ENCODE data around the gene PANK3.

DNA sequence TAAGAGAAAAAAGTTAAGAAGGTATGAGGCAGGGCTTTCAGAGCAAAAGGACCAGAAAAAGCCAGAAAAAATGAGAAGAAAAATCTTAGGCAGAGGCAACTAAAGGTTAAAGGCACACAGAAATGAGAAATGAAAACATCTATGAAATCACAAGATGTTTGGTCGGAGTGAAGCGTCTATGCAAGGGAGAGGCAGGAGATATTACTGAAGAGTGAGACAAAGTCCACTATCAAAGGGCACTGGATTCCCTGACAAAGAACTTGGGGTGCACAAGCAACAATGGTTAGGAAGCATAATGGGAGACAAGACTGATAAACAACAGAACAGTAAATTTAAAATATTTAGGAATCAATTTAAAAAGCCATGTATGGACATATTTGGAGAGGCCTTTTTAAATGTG, 16.9 kb downstream of the PANK3 start:
- TF ChIP-seq POLR2A (IDR thresholded peaks at IDR 0.05) (no peak), CTCF (IDR thresholded peaks at IDR 0.05 in 8 of 11, conservative IDR thresholded peaks at IDR 0.05 in 3 of 11) (no peak), POLR2AphosphoS5 (IDR thresholded peaks at IDR 0.05) (no peak)

All from spleen (tissue), 7 donors.